Loucy (cell line): ENCODE data around the gene CAMTA1.

ENCODE experiments used
- H2AFZ ChIP-seq: fragments of 200-600 bp; sonication (generic); 2 replicates; pipeline ENCODE4 v1.6.0; 2016; ENCODE audit warnings: antibody characterized with exemption, mild to moderate bottlenecking, low read length, moderate library complexity
- H3F3A ChIP-seq: fragments of 200-600 bp; 2 replicates; pipeline ENCODE4 v1.6.0; 2016; ENCODE audit warnings: antibody characterized with exemption, low read depth, mild to moderate bottlenecking
- H3K27me3 ChIP-seq: fragments of 200-600 bp; sonication (generic); 2 replicates; pipeline ENCODE4 v1.6.1; 2014; ENCODE audit warnings: low read length, mild to moderate bottlenecking; ENCODE audit not compliant: insufficient read depth, poor library complexity, severe bottlenecking
- H3K36me3 ChIP-seq: fragments of 200-600 bp; sonication (generic); 2 replicates; pipeline ENCODE4 v1.6.1; 2016; ENCODE audit warnings: low read length; ENCODE audit not compliant: insufficient read depth
- H3K4me1 ChIP-seq: fragments of 200-600 bp; sonication (generic); 2 replicates; pipeline ENCODE4 v1.5.1; 2014; ENCODE audit warnings: low read length, mild to moderate bottlenecking; ENCODE audit not compliant: insufficient read depth, poor library complexity, severe bottlenecking
- H3K4me2 ChIP-seq: fragments of 200-600 bp; sonication (generic); 2 replicates; pipeline ENCODE4 v1.6.0; 2014; ENCODE audit warnings: antibody characterized with exemption, low read length, low read depth, mild to moderate bottlenecking; ENCODE audit not compliant: poor library complexity, severe bottlenecking
- H3K4me3 ChIP-seq: fragments of 200-600 bp; sonication (generic); 2 replicates; pipeline ENCODE4 v1.5.1; 2014; ENCODE audit warnings: low read length, mild to moderate bottlenecking, mixed read lengths; ENCODE audit not compliant: poor library complexity, severe bottlenecking
- H3K79me2 ChIP-seq: fragments of 200-600 bp; sonication (generic); 2 replicates; pipeline ENCODE4 v1.6.1; 2014; ENCODE audit warnings: low read length; ENCODE audit not compliant: insufficient read depth
- H3K9ac ChIP-seq: fragments of 200-600 bp; sonication (generic); 2 replicates; pipeline ENCODE4 v1.6.0; 2014; ENCODE audit warnings: mild to moderate bottlenecking, low read depth, low read length, moderate library complexity; ENCODE audit not compliant: poor library complexity, severe bottlenecking
- H3K9me2 ChIP-seq: fragments of 200-600 bp; sonication (generic); replicated peaks from 2 replicates; pipeline ENCODE4 v1.6.1; 2016; ENCODE audit warnings: low read depth, low read length, mixed read lengths
- H3K9me3 ChIP-seq: fragments of 200-600 bp; sonication (generic); 2 replicates; pipeline ENCODE4 v1.6.1; 2014; ENCODE audit warnings: mild to moderate bottlenecking, antibody characterized with exemption, low read length, low read depth; ENCODE audit not compliant: insufficient read depth
- H4K20me1 ChIP-seq: fragments of 200-600 bp; sonication (generic); 2 replicates; pipeline ENCODE4 v1.6.0; 2014; ENCODE audit warnings: antibody characterized with exemption, low read length, mild to moderate bottlenecking; ENCODE audit not compliant: insufficient read depth, poor library complexity, severe bottlenecking
- EZH2phosphoT487 ChIP-seq: fragments of 200-600 bp; IDR thresholded peaks from 2 replicates; pipeline ENCODE4 v1.6.1; 2018; ENCODE audit warnings: antibody characterized with exemption, mild to moderate bottlenecking, moderate library complexity, borderline replicate concordance
- TF ChIP-seq, protein P1 (sequence below): fragments of 200-600 bp; sonication (generic); conservative IDR thresholded peaks from 2 replicates; pipeline ENCODE4 v1.5.1; 2014; ENCODE audit warnings: mild to moderate bottlenecking, antibody characterized with exemption, low read length

The CAMTA1 gene

DNA sequence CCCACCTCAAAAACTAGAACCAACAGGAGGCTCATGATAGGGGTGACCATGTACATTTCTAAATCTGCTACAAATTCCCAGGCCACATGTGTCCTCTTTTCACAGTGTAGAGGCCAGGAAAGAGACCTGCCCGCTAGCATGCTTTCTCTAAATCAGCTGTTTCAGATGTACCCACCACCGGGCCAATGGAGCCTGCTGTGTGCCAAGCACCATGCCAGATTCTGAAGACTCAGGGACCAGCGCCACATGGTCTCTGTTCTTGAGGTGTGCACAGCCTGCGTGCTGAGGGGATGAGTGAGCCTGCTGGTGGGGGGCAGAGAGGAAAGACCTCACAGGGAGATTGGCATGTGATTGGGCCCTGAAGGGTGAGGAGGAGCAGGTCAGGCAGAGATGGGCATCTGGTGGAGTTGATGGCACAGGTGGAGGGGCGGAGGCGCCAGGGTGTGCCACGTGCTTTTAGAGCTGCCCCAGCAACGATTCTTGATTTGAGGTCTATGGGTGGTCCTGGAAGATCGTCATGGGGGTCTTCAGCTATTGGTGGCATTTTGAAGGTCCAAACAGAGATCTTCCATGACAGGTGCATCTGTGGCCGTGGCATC is 500.7 kb downstream of the CAMTA1 start:
- H3K27me3 ChIP-seq, result no peaks in the 10 kb centered on the region
- no peaks in the 10 kb centered on the region for H4K20me1 ChIP-seq
- no peak overlapping the region for H3K4me3 ChIP-seq
- H3K79me2 ChIP-seq, result no peaks in the 10 kb centered on the region
- H3K9me2 ChIP-seq, result no peaks in the 10 kb centered on the region
- no peaks in the 10 kb centered on the region for H3K36me3 ChIP-seq
- no peaks in the 10 kb centered on the region for H3K4me1 ChIP-seq
- H3K9ac ChIP-seq, result no peak overlapping the region
- no peak overlapping the region for H3K4me2 ChIP-seq
- no peaks in the 10 kb centered on the region for H3F3A ChIP-seq
- TF ChIP-seq, protein P1, sequence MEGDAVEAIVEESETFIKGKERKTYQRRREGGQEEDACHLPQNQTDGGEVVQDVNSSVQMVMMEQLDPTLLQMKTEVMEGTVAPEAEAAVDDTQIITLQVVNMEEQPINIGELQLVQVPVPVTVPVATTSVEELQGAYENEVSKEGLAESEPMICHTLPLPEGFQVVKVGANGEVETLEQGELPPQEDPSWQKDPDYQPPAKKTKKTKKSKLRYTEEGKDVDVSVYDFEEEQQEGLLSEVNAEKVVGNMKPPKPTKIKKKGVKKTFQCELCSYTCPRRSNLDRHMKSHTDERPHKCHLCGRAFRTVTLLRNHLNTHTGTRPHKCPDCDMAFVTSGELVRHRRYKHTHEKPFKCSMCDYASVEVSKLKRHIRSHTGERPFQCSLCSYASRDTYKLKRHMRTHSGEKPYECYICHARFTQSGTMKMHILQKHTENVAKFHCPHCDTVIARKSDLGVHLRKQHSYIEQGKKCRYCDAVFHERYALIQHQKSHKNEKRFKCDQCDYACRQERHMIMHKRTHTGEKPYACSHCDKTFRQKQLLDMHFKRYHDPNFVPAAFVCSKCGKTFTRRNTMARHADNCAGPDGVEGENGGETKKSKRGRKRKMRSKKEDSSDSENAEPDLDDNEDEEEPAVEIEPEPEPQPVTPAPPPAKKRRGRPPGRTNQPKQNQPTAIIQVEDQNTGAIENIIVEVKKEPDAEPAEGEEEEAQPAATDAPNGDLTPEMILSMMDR, result no peak
- no peak for TF ChIP-seq EZH2phosphoT487
- no peak overlapping the region for H2AFZ ChIP-seq
- no peaks in the 10 kb centered on the region for H3K9me3 ChIP-seq

DNA sequence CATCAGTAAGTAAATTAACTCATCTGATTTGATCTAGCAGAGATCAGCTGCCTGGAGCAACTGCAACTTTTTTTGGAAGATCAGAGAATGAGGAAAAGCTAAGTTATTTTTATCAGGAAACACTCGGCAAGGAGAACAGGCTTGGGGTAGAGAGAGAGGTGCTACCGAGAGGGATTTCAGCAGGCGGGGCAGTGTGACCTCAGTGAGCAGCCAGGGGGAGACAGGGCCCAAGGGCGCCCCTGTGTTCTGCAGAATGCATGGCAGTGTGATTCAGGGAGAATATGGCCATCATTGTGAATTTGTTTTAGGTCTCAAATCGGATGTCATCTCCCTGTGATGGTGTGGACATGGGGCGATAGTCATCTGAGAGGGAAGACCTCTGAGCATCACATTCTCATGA is 501.8 kb downstream of the CAMTA1 start:
- Histone ChIP-seq H3K36me3 (no peaks in the 10 kb centered on the region), H3K4me3 (no peak overlapping the region), H3K4me1 (no peaks in the 10 kb centered on the region), H3K4me2 (no peak overlapping the region), H3K79me2 (no peaks in the 10 kb centered on the region), H2AFZ (no peak overlapping the region), H3K27me3 (no peaks in the 10 kb centered on the region), H3K9me3 (no peaks in the 10 kb centered on the region), H3F3A (no peaks in the 10 kb centered on the region), H3K9me2 (no peaks in the 10 kb centered on the region), H3K9ac (no peak overlapping the region), H4K20me1 (no peaks in the 10 kb centered on the region)
- no peak for TF ChIP-seq EZH2phosphoT487
- TF ChIP-seq, protein P1, result no peak

DNA sequence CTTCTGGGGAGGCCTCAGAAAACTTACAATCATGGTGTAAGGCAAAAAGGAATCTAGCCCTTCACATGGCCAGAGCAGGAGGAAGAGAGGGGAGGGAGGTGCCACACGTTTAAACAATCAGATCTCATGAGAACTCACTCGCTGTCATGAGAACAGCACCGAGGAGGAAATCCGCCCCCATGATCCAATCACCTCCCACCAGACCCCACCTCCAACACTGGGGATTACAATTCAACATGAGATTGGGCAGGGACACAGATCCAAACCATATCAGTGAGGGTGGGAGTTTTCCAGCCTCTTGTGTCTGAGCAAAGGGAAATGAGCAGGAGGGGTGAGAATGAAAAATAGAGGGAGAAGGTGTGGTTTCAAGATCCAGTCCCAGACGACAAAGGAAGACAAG is 503.7 kb downstream of the CAMTA1 start:
- Histone ChIP-seq H3K9me3 (no peaks in the 10 kb centered on the region), H3K36me3 (no peaks in the 10 kb centered on the region), H3F3A (no peaks in the 10 kb centered on the region), H3K27me3 (no peaks in the 10 kb centered on the region), H2AFZ (no peak overlapping the region), H3K9ac (no peak overlapping the region), H3K79me2 (no peaks in the 10 kb centered on the region), H3K9me2 (no peaks in the 10 kb centered on the region), H4K20me1 (no peaks in the 10 kb centered on the region), H3K4me1 (no peaks in the 10 kb centered on the region), H3K4me3 (no peak overlapping the region), H3K4me2 (no peak overlapping the region)
- no peak for TF ChIP-seq EZH2phosphoT487
- TF ChIP-seq, protein P1, result no peak
